ENCODE measurements around the gene GALNT13.

GALNT13 gene

GRCh38 chr2:153858250-153858649 lies 13.5 kb upstream of the GALNT13 start:
- H3K27ac ChIP-seq, result no peak overlapping the region
- TF ChIP-seq CTCF (conservative IDR thresholded peaks at IDR 0.05; ENCODE audit: low read depth, low read length), result no peak
- H3K9ac ChIP-seq, result no peak overlapping the region

GRCh38 chr2:153864022-153864421 lies 7.7 kb upstream of the GALNT13 start:
- Histone ChIP-seq H3K27me3 (ENCODE audit: insufficient read depth, low read depth) (no peaks in the 10 kb centered on the region), H3K27ac (no peak overlapping the region), H3K4me2 (no peak overlapping the region), H3K4me1 (ENCODE audit: low read depth, poor library complexity, severe bottlenecking) (no peaks in the 10 kb centered on the region), H3K4me3 (IDR thresholded peaks at IDR 0.05; ENCODE audit: insufficient read depth, low read depth, low read length) (no peak overlapping the region), H4K20me1 (ENCODE audit: insufficient read depth) (no peaks in the 10 kb centered on the region), H3K79me2 (ENCODE audit: insufficient read depth, low read depth) (no peaks in the 10 kb centered on the region), H2AFZ (ENCODE audit: low read depth) (no peak overlapping the region), H3K9ac (no peak overlapping the region), H3K36me3 (ENCODE audit: insufficient read depth) (no peaks in the 10 kb centered on the region; the same call in 1 of the 2 replicates)
- no peak for TF ChIP-seq CTCF (conservative IDR thresholded peaks at IDR 0.05; ENCODE audit: low read depth, low read length)

More at GRCh38 chr2:153858250-153858649, 13.5 kb upstream of the GALNT13 start:
- Histone ChIP-seq H4K20me1 (ENCODE audit: insufficient read depth) (no peaks in the 10 kb centered on the region), H3K36me3 (ENCODE audit: insufficient read depth) (no peaks in the 10 kb centered on the region), H3K4me3 (IDR thresholded peaks at IDR 0.05; ENCODE audit: insufficient read depth, low read depth, low read length) (no peak overlapping the region), H3K4me1 (ENCODE audit: low read depth, poor library complexity, severe bottlenecking) (no peaks in the 10 kb centered on the region), H3K79me2 (ENCODE audit: insufficient read depth, low read depth) (no peaks in the 10 kb centered on the region), H3K27me3 (ENCODE audit: insufficient read depth, low read depth) (no peaks in the 10 kb centered on the region), H3K4me2 (no peak overlapping the region), H2AFZ (ENCODE audit: low read depth) (no peak overlapping the region)

- no peak for TF ChIP-seq CTCF (conservative IDR thresholded peaks at IDR 0.05; ENCODE audit: low read depth, low read length)
- no peak overlapping the region for H3K9ac ChIP-seq
- H3K4me2 ChIP-seq, result no peak overlapping the region
- H3K27me3 ChIP-seq (ENCODE audit: insufficient read depth, low read depth), result no peaks in the 10 kb centered on the region
- no peaks in the 10 kb centered on the region for H3K4me1 ChIP-seq (ENCODE audit: low read depth, poor library complexity, severe bottlenecking)
- H2AFZ ChIP-seq (ENCODE audit: low read depth), result no peak overlapping the region
- no peaks in the 10 kb centered on the region; the same call in 1 of the 2 replicates for H3K36me3 ChIP-seq (ENCODE audit: insufficient read depth)
- no peaks in the 10 kb centered on the region for H3K79me2 ChIP-seq (ENCODE audit: insufficient read depth, low read depth)
- H4K20me1 ChIP-seq (ENCODE audit: insufficient read depth), result no peaks in the 10 kb centered on the region
- no peak overlapping the region for H3K4me3 ChIP-seq (IDR thresholded peaks at IDR 0.05; ENCODE audit: insufficient read depth, low read depth, low read length)
- no peak overlapping the region for H3K27ac ChIP-seq
Measured at GRCh38 chr2:153866595-153866994, 5.1 kb upstream of the GALNT13 start.

GRCh38 chr2:153870308-153870707 lies 1.4 kb upstream of the GALNT13 start:
- H3K4me2 ChIP-seq, result no peak overlapping the region
- TF ChIP-seq CTCF (conservative IDR thresholded peaks at IDR 0.05; ENCODE audit: low read depth, low read length), result no peak

More at GRCh38 chr2:153870308-153870707, 1.4 kb upstream of the GALNT13 start:
- Histone ChIP-seq H3K9ac (no peak overlapping the region), H2AFZ (ENCODE audit: low read depth) (no peak overlapping the region), H3K79me2 (ENCODE audit: insufficient read depth, low read depth) (no peaks in the 10 kb centered on the region), H3K27me3 (ENCODE audit: insufficient read depth, low read depth) (no peaks in the 10 kb centered on the region), H4K20me1 (ENCODE audit: insufficient read depth) (no peaks in the 10 kb centered on the region), H3K36me3 (ENCODE audit: insufficient read depth) (no peaks in the 10 kb centered on the region; the same call in 1 of the 2 replicates), H3K4me3 (IDR thresholded peaks at IDR 0.05; ENCODE audit: insufficient read depth, low read depth, low read length) (no peak overlapping the region), H3K27ac (no peak overlapping the region), H3K4me1 (ENCODE audit: low read depth, poor library complexity, severe bottlenecking) (no peaks in the 10 kb centered on the region)
